HL-60/S4 treated with phorbol 12-myristate 13-acetate at 8.2 ng/mL for 4 days and 3 days (cell line): ENCODE measurements around the gene ATM.
"Not testable (repeated sequence)": the region's sequence is repeated elsewhere in the genome, so short reads cannot be mapped to it uniquely, and the experiment has no call there.

Experiments
- in situ Hi-C: fragments of 300-500 bp; cut with MboI; formaldehyde crosslinking; loops from 2 replicates; pipeline ENCODE4 v1.15.0; 2022; ENCODE audit warnings: low sequenced_read_pairs

ATM gene

GRCh38 chr11:108253176-108253575 is 30.3 kb downstream of the ATM start:
- in situ Hi-C loops, result no loop called here

GRCh38 chr11:108269583-108269982 is 46.7 kb downstream of the ATM start:
- in situ Hi-C loops, result no loop called here

GRCh38 chr11:108276985-108277616 is 54.2 kb downstream of the ATM start:
- in situ Hi-C loops, result not testable (repeated sequence)

- in situ Hi-C loops, result no loop called here
These were observed 55.7 kb downstream of the ATM start for GRCh38 chr11:108278546-108278945.

DNA sequence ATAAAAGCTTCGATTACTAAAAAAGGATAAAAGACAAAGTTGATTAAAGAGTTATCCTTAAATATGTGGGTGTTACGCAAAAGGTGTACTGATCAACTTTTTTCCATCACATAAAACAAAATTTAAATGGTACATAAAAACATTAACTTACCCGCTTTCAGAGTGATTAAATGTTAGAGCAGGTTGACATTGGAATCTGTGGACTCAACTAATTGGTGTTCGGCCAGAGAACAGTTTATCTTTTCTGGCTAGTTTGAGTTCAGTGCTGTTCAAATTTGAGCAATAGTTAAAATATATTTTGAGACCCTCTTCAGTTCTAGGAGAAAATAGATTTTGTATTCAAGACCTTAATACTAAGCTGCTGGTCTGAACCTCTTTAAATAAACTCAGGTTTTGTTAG is 56.1 kb downstream of the ATM start:
- in situ Hi-C loops, result no loop called here

DNA sequence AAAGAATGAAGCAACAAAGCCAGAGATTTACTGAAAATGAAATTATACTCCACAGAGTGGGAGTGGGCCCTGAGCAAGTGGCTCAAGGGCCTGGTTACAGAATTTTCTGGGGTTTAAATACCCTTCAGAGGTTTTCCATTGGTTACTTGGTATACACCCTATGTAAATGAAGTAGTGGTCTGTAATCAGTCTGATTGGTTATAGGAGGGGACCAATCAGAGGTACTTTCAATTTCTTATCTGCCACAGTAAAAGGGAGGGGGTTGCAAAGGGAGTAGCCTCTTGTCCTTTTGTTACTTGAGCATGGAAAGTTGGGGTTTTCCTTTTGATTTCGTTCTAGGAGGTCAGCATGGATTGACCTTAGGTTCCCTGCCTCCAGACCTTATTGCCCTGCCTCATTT is 63.5 kb downstream of the ATM start:
- in situ Hi-C loops, result no loop called here

GRCh38 chr11:108286956-108287355 is 64.1 kb downstream of the ATM start:
- in situ Hi-C loops, result no loop called here

- in situ Hi-C loops, result not testable (repeated sequence)
These were observed 66.2 kb downstream of the ATM start for GRCh38 chr11:108289066-108289465.

DNA sequence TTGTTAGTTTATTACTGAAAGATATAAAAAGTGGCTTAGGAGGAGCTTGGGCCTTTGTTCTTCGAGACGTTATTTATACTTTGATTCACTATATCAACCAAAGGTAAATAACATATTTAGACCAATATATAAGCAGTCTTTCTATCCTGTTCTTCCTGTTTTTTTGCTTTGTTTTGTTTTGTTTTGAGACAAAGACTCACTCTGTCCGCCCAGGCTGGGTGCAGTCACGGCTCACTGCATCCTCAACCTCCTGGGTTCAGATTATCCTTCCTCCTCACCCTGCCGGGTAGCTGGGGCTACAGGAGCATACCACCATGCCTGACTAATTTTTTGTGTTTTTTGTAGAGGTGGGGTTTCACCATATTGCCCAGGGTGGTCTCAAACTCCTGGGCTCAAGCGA is 66.8 kb downstream of the ATM start:
- in situ Hi-C loops, result no loop called here

- in situ Hi-C loops, result no loop called here
These were observed 70.4 kb downstream of the ATM start for GRCh38 chr11:108293229-108293628.

GRCh38 chr11:108302121-108302785 is 79.4 kb downstream of the ATM start:
- in situ Hi-C loops, result no loop called here

GRCh38 chr11:108307751-108308150 is 84.9 kb downstream of the ATM start:
- in situ Hi-C loops, result no loop called here

GRCh38 chr11:108313444-108313843 is 90.6 kb downstream of the ATM start:
- in situ Hi-C loops, result no loop called here

DNA sequence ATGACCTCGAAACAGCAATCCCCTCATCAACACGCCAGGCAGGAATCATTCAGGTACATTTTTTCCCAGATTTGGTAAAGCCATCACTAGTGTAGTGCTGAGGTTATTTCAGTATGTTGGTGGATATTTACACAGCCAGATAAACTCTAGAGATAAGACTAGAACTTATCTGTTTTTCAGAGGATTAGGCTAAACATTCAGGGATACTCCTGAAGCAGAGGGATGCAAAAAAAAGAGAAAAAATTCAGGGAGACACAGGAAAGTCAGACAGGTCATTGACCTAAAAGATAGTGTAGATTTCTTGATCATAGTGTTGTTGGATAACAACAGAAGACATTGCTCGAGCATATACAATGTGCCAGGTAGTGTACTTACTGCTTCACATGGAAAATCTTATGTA is 93.2 kb downstream of the ATM start:
- in situ Hi-C loops, result no loop called here

GRCh38 chr11:108319541-108320145 is 96.8 kb downstream of the ATM start:
- in situ Hi-C loops, result no loop called here

- in situ Hi-C loops, result no loop called here
These were observed 99.8 kb downstream of the ATM start for GRCh38 chr11:108322666-108323065.

DNA sequence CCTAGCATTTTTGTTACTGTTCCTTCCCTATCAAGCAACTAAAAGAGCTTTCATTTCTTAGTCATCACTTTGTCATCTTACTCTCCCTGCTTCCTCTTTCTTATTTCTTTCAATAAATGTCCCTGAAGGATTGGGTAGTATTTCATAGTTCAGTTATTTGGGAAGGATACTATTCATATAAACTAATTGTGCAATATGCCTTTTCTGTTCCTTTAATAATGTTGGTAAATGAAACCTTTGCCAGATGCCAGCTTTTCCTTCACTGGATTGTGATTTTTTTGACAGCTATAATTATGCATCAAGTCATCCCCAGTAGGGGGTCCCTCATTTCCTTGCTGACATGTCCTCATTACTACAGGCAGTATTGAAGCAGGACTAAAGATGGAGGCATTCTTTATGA is 101.7 kb downstream of the ATM start:
- in situ Hi-C loops, result no loop called here

- in situ Hi-C loops, result loop anchor here (25.0 kb wide), 1 partner anchor 196 kb away; no protein-coding TSS in a partner anchor
These were observed 110.6 kb downstream of the ATM start for GRCh38 chr11:108333403-108333899.

- in situ Hi-C loops, result loop anchor here (25.0 kb wide), 1 partner anchor 201 kb away; no protein-coding TSS in a partner anchor
These were observed 115.9 kb downstream of the ATM start for GRCh38 chr11:108338750-108339149.

GRCh38 chr11:108340973-108341372 is 118.1 kb downstream of the ATM start:
- in situ Hi-C loops, result loop anchor here (25.0 kb wide), 1 partner anchor 204 kb away; no protein-coding TSS in a partner anchor

GRCh38 chr11:108341654-108342053 is 118.8 kb downstream of the ATM start:
- in situ Hi-C loops, result loop anchor here (25.0 kb wide), 1 partner anchor 204 kb away; no protein-coding TSS in a partner anchor

DNA sequence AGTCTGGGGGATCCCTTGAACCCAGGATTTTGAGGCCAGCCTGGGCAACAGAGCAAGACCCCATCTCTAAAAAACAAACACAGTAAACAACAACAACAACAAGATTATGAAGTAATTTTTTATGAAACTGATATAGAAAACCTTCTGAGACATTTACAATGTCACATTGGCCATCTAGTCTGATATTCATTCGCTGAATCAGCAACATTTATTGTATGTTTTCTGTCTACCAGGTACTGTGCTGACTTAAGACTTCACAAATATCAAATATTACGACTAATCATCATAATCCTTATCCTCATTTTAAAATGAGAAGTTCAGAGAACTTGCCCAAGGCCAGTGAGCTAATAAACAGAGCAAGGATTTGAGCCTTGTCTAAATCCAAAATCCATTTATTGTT is 120.8 kb downstream of the ATM start:
- in situ Hi-C loops, result loop anchor here (25.0 kb wide), 1 partner anchor 206 kb away; no protein-coding TSS in a partner anchor
